AG20443 (cell line): ENCODE results near the gene SPIRE1.
"Not testable (repeated sequence)": the region's sequence is repeated elsewhere in the genome, so short reads cannot be mapped to it uniquely, and the experiment has no call there.

Experiments
- DNase-seq: peaks from one replicate; pipeline ENCODE4 v3.0.0; 2012; ENCODE audit warnings: low spot score, mixed read lengths

Gene SPIRE1

GRCh38 chr18:12410747-12411146 lies 247.2 kb downstream of the SPIRE1 start:
- not testable (repeated sequence) for DNase-seq

GRCh38 chr18:12410081-12410481 lies 247.8 kb downstream of the SPIRE1 start:
- DNase-seq: no peak

- DNase-seq: no peak
Observed at GRCh38 chr18:12409469-12409868, 248.4 kb downstream of the SPIRE1 start.

- no peak for DNase-seq
Observed at GRCh38 chr18:12408247-12408869, 249.5 kb downstream of the SPIRE1 start.

GRCh38 chr18:12406371-12407111 lies 251.4 kb downstream of the SPIRE1 start:
- no peak for DNase-seq

GRCh38 chr18:12405066-12405465 lies 252.8 kb downstream of the SPIRE1 start:
- DNase-seq: no peak

GRCh38 chr18:12403601-12404506 lies 254.1 kb downstream of the SPIRE1 start:
- DNase-seq: peak; percentile 76

- DNase-seq: no peak
Observed at GRCh38 chr18:12401881-12402280, 256.0 kb downstream of the SPIRE1 start.

GRCh38 chr18:12399231-12399630 lies 258.7 kb downstream of the SPIRE1 start:
- DNase-seq: no peak

GRCh38 chr18:12398625-12399024 lies 259.3 kb downstream of the SPIRE1 start:
- no peak for DNase-seq

GRCh38 chr18:12397793-12398192 lies 260.1 kb downstream of the SPIRE1 start:
- no peak for DNase-seq

GRCh38 chr18:12397254-12397653 lies 260.7 kb downstream of the SPIRE1 start:
- no peak for DNase-seq
